Measurements from ENCODE around the gene ZHX3.

- TF ChIP-seq POLR2A (IDR thresholded peaks at IDR 0.05; ENCODE audit: low read depth, low read length) (no peak), POLR2AphosphoS5 (IDR thresholded peaks at IDR 0.05; ENCODE audit: low read depth, low read length) (no peak), TAF1 (IDR thresholded peaks at IDR 0.05; ENCODE audit: low read depth, low read length) (no peak), SPI1 (IDR thresholded peaks at IDR 0.05; ENCODE audit: low read depth, low read length) (no peak)
Measured at GRCh38 chr20:41155261-41155660, 162.3 kb downstream of the ZHX3 start.

All from GM12891 (cell line).